CD4-positive, alpha-beta T cell (primary cell): ENCODE results near the gene PPARD. TPM values are rescaled to one million over a fixed set of nuclear protein-coding genes. Genes with fewer than 3 reads are reported as not detected.

ENCODE experiments used
- ATAC-seq: fragments of 200-7000 bp; cut with Tn5 transposase; one replicate; pipeline ENCODE4 v1.10.0; 2022; ENCODE audit warnings: mild to moderate bottlenecking; ENCODE audit not compliant: poor library complexity
- CTCF ChIA-PET: fragments of 350-600 bp; sonication (Branson Sonifier 250); formaldehyde crosslinking; loops from one replicate; lab custom pipeline; 2021; ENCODE audit warnings: antibody characterized with exemption, inconsistent platforms; lab: Charles Lee
- POLR2A ChIA-PET: fragments of 350-600 bp; sonication (Branson Sonifier 250); formaldehyde crosslinking; loops from one replicate; lab custom pipeline; 2021; ENCODE audit warnings: antibody characterized with exemption, inconsistent platforms; lab: Charles Lee
- DNase-seq, 14 experiments: peaks; one replicate each; pipeline ENCODE4 v3.0.0-alpha.2; 2013 to 2020; ENCODE audit warnings: mixed read lengths in 2 of 14
- H3K27ac ChIP-seq, 2 donors: one replicate each; pipeline versions ENCODE4 v1.5.1 to v1.7.0; 2013; ENCODE audit warnings: low read length in 2 of 2, low read depth in 1 of 2, mild to moderate bottlenecking in 1 of 2
- H3K27me3 ChIP-seq, 2 experiments: 1 replicate in 1 of 2; 2 replicates in 1 of 2; pipeline versions ENCODE4 v1.6.1 to v1.7.0; 2013; ENCODE audit warnings: low read length in 2 of 2, control low read depth in 1 of 2, mild to moderate bottlenecking in 1 of 2, moderate library complexity in 1 of 2; ENCODE audit not compliant: insufficient read depth in 2 of 2, control insufficient read depth in 1 of 2
- H3K36me3 ChIP-seq: one replicate; pipeline ENCODE4 v1.6.1; 2013; ENCODE audit warnings: low read length, control low read depth; ENCODE audit not compliant: insufficient read depth
- H3K4me1 ChIP-seq: one replicate; pipeline ENCODE4 v1.6.1; 2013; ENCODE audit warnings: low read length, control low read depth; ENCODE audit not compliant: insufficient read depth
- H3K4me3 ChIP-seq: one replicate; pipeline ENCODE4 v1.5.1; 2013; ENCODE audit warnings: mild to moderate bottlenecking, low read length, moderate library complexity
- H3K9me3 ChIP-seq, 2 experiments: 1 replicate in 1 of 2; 2 replicates in 1 of 2; pipeline versions ENCODE4 v1.6.1 to v1.7.0; 2013; ENCODE audit warnings: low read length in 2 of 2, mild to moderate bottlenecking in 2 of 2, control low read depth in 1 of 2, moderate library complexity in 1 of 2; ENCODE audit not compliant: control insufficient read depth in 1 of 2, insufficient read depth in 1 of 2
- H3K27ac Mint-ChIP-seq: one replicate; pipeline ENCODE4 v1.8.0; 2020; ENCODE audit warnings: mixed read lengths
- H3K27me3 Mint-ChIP-seq: one replicate; pipeline ENCODE4 v1.8.0; 2021; ENCODE audit warnings: mixed read lengths
- H3K36me3 Mint-ChIP-seq: one replicate; pipeline ENCODE4 v1.8.0; 2021; ENCODE audit warnings: low read depth, mixed read lengths
- H3K4me1 Mint-ChIP-seq: one replicate; pipeline ENCODE4 v1.8.0; 2021; ENCODE audit warnings: low read depth, mixed read lengths
- H3K4me3 Mint-ChIP-seq: one replicate; pipeline ENCODE4 v1.8.0; 2020; ENCODE audit warnings: mild to moderate bottlenecking, mixed read lengths
- H3K9me3 Mint-ChIP-seq: one replicate; pipeline ENCODE4 v1.8.0; 2020; ENCODE audit warnings: mixed read lengths
- CTCF ChIP-seq: fragments of 200-600 bp; IDR thresholded peaks from one replicate; pipeline ENCODE4 v1.8.0; 2022; ENCODE audit warnings: antibody characterized with exemption, mild to moderate bottlenecking
- intact Hi-C, 2 experiments: fragments of 100-400 bp; cut with DNase I in 1 of 2; cut with micrococcal nuclease in 1 of 2; formaldehyde crosslinking; loops; one replicate each; pipeline versions ENCODE4 v1.15.1 to v1.9.0; 2023 to 2025; cut with DNase I, micrococcal nuclease
- total RNA-seq, 174 experiments: library from RNA in 2 of 174; stranded (reverse) in 2 of 174; gene quantifications; one replicate each; pipeline ENCODE4 v1.2.3 and lab custom pipeline; 2021 to 2026

PPARD gene
- total RNA-seq, 2 experiments from 2014 or later, result 34.1 to 37.0 TPM

DNA sequence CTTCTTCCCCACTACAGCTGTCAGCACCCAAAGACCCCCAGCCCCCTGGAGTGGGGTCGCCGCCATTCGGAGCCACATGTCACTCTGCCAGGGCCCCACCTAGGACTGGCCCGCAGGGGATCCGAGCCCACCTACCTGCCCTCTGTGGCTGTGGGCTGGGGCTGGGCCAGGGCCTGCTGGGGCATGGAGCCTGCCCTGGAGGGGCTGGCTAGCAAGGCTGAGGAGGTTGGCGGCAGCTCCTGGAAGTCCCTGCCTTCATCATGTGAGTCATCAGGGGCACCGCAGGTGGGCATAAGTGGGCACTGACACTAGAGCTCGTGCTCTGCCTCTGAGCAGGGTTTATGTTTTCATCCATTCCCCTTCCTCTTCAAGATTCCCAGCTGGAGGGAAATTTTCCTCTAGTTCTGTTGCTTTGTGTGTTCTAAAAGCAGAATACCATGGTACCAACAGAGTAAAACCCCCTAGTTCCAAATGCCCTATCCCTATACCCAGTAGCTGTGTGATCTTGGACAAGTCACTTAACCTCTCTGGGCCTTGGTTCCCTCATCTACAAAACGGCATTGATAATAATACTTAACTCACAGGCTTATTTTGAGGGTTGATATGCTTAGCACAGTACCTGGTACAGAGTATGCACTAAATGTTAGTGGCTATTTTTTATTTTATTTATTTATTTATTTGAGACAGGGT is 101.1 kb downstream of the PPARD start:
- H3K4me3 Mint-ChIP-seq, result no peak overlapping the region
- no peaks in the 10 kb centered on the region for H3K27me3 Mint-ChIP-seq
- DNase-seq (no peak), ATAC-seq (no peak)
- H3K4me1 Mint-ChIP-seq, result no peaks in the 10 kb centered on the region
- CTCF ChIA-PET, result no interaction called here
- peaks cover 5% of the 10 kb centered on the region for H3K4me1 ChIP-seq
- H3K27ac Mint-ChIP-seq, result no peak overlapping the region
- H3K9me3 ChIP-seq, result no peaks in the 10 kb centered on the region
- no peaks in the 10 kb centered on the region for H3K36me3 ChIP-seq
- TF ChIP-seq CTCF, result no peak
- no peaks in the 10 kb centered on the region for H3K36me3 Mint-ChIP-seq
- no peaks in the 10 kb centered on the region for H3K27me3 ChIP-seq
- H3K4me3 ChIP-seq, result no peak overlapping the region
- POLR2A ChIA-PET, result interaction anchor here (0.8 kb wide), 1 partner anchor 24 kb away, joined by 3 read pairs; no protein-coding TSS in a partner anchor
- no peaks in the 10 kb centered on the region for H3K9me3 Mint-ChIP-seq
- intact Hi-C loops, result no loop called here
- H3K27ac ChIP-seq, result no peak overlapping the region

DNA sequence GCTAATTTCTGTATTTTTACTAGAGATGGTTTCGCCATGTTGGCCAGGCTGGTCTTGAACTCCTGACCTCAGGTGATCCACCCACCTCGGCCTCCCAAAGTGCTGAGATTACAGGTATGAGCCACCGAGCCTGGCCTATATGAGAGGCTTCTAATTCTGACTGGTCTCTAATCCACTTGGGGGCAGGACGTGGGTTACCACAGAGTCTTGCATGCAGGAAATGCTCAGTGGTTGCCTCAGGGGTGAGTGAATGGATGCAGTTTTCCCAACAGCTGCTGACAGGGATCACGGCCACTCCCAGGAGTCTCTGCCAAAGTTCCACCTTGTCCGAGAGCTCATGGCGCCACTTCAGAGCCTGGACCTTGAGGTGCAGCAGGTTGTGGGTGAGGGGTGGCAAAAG is 103.3 kb downstream of the PPARD start:
- peaks cover 10% of the 10 kb centered on the region for H3K4me1 Mint-ChIP-seq
- intact Hi-C loops, result loop anchor here in 1 of 2 experiments (2.0 kb wide), 1 partner anchor 31 kb away; no protein-coding TSS in a partner anchor
- ATAC-seq, result no peak
- H3K27ac ChIP-seq, result no peak overlapping the region
- TF ChIP-seq CTCF, result no peak
- no peaks in the 10 kb centered on the region for H3K36me3 Mint-ChIP-seq
- POLR2A ChIA-PET, result no interaction called here
- no peak overlapping the region for H3K4me3 Mint-ChIP-seq
- H3K4me3 ChIP-seq, result no peak overlapping the region
- peak in 2 of 14 experiments; percentile 15 to 41 for DNase-seq
- H3K9me3 Mint-ChIP-seq, result no peaks in the 10 kb centered on the region
- H3K27me3 ChIP-seq, result no peaks in the 10 kb centered on the region
- H3K9me3 ChIP-seq, result no peaks in the 10 kb centered on the region
- H3K4me1 ChIP-seq, result peaks cover 15% of the 10 kb centered on the region
- no peaks in the 10 kb centered on the region for H3K36me3 ChIP-seq
- CTCF ChIA-PET, result no interaction called here
- H3K27ac Mint-ChIP-seq, result no peak overlapping the region
- no peaks in the 10 kb centered on the region for H3K27me3 Mint-ChIP-seq

GRCh38 chr6:35448191-35448590 is 105.8 kb downstream of the PPARD start:
- CTCF ChIA-PET, result interaction anchor here (1.0 to 6.8 kb wide), 4 partner anchors 20 to 152 kb away, joined by 3 to 75 read pairs (median 50); partner anchors contain the start of genes DEF6, PPARD and RPL10A
- no peak overlapping the region for H3K4me3 Mint-ChIP-seq

More at GRCh38 chr6:35448191-35448590, 105.8 kb downstream of the PPARD start:
- intact Hi-C loops, result no loop called here
- no peak for TF ChIP-seq CTCF
- peaks cover 27% of the 10 kb centered on the region for H3K4me1 Mint-ChIP-seq
- Histone ChIP-seq H3K27ac (no peak overlapping the region), H3K27me3 (no peaks in the 10 kb centered on the region), H3K4me1 (peaks cover 32% of the 10 kb centered on the region), H3K36me3 (no peaks in the 10 kb centered on the region), H3K4me3 (no peak overlapping the region), H3K9me3 (no peaks in the 10 kb centered on the region)
- POLR2A ChIA-PET, result interaction anchor here (1.6 kb wide), 1 partner anchor 106 kb away, joined by 10 read pairs; the partner anchor contains the start of gene PPARD
- peaks cover 3% of the 10 kb centered on the region for H3K36me3 Mint-ChIP-seq
- no peaks in the 10 kb centered on the region for H3K27me3 Mint-ChIP-seq
- no peak for ATAC-seq
- no peaks in the 10 kb centered on the region for H3K9me3 Mint-ChIP-seq
- no peak overlapping the region for H3K27ac Mint-ChIP-seq
- DNase-seq, result no peak
